GM18520 (cell line): Measurements from ENCODE around the gene IRX1.

Experiments
- ATAC-seq: cut with Tn5 transposase; IDR thresholded peaks from one replicate; pipeline ENCODE4 v1.9.1; 2021; ENCODE audit not compliant: unreplicated experiment

Gene IRX1

DNA sequence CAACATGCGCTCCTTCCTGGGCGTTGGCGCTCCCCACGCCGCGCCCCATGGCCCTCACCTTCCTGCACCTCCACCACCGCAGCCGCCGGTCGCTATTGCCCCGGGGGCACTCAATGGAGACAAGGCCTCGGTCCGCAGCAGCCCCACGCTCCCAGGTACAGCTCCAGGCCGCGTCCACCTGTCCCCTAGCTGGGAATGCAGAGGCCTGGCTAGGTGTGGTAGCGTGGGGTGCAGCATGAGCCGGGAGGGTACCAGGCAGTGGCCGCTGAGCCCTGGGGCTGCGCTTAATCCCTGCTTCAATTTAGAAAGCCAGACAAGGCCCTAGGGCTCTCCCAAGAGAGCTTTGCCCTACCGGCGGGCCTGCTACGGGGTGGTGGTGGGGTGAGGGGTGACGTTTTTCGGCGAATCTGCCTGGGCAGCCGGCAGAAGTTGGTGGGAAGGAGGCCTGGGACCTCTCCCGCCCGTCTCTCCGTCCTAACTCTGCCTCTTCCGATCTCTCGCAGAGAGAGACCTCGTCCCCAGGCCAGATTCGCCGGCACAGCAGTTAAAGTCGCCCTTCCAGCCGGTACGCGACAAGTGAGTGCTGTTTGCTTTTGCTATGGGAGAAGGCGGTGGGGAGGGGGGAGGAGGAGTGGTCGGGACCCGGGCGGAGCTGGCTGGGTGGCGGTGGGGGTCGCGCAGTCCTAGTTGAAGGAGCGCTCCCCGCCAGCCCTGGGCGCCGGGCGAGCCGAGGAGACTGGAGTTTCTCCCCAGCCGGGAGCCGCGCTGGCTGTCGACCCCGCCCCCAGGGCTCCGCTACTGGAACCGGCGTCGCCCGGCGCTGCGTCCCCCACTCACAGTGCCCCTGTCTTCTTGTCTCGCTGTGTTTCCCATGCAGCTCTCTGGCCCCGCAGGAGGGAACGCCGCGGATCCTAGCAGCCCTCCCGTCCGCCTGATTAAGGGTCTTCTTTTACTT, 4.8 kb downstream of the IRX1 start:
- ATAC-seq: no peak

DNA sequence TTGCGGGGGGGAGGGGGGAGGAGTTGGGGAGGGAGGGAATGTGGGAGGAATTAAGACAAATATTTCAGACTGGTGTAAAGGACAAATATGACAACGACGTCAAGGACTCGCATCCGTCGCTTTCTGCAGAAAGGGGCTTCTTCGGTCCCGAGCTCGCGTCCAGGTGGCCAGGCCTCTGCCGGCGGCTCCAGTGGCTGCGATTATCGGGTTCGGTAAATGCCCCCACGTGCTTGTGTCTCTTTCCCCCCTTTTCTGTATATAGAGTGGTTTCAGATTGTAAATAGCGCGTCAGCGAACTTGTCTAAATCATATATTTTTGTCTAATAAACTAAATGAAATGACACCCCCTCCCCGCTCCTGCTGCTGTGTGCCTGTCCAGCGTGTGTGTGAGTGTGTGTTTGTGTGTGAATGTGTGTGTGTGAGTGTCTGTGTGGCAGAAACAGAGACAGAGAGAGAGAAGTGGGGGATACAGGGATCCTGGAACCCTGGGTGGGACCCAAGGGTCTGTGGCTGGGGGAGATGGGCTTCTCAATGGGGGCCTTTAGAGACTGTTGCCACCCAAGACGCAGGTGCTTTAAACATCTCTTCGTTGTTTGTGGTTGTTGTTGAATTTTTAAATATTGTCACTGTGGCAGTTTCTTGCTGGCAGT, 5.6 kb downstream of the IRX1 start:
- no peak for ATAC-seq

- no peak for ATAC-seq
Observed at GRCh38 chr5:3601911-3602782, 6.5 kb downstream of the IRX1 start.

DNA sequence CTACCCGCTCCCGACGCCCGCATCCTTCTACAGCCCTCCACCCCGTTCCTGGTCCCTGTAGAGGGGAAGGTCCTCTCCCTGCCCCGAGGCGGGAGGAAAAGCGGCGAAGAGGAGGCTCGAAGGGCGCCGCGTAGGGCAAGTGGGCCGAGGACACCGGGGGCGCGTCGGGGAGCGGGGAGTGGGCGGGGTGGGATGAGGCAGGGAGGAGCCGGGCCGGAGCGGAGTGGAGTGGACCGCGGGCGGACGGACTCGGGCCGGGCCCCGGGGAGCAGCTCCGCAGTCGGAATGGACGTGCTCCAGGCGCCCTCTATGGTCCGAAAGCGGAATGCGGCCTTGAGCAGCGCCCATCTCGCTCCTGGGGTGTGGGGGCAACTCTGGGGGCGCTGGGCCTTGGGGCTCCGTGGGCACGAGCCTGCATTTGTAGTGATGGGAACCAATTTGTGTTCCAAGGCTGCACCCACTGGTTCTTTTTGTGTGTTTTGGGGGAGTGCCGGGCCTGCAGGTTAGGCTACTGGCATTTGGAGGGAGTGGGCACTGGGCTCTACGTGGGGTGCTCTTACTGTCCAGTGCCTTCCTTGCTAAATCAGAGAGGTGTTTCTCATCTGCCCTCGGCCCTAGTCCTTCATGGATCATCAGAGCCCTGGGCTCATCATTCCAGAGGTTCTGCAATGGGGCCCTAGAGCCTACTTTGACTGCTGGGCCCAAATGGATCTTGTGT, 7.3 kb downstream of the IRX1 start:
- ATAC-seq: no peak

DNA sequence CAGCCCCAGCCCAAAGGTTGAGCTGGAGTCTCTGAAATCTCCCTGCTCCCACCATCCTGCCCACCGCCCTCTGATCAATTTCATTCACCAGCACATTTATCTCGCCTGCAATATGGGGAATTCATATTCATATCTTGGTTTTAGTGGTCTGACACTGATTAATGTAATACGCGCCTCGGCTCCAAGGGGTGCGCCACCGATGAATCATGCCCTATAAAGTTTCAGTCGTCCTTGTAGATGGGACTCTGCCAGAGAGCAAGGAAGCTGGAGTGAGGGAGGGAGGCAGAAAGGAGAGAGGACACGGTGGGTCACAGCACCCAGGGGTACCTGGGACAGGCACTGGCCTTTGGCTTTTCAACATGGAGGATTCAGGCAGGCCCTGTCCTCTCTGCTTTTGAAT, 8.9 kb downstream of the IRX1 start:
- ATAC-seq: no peak

DNA sequence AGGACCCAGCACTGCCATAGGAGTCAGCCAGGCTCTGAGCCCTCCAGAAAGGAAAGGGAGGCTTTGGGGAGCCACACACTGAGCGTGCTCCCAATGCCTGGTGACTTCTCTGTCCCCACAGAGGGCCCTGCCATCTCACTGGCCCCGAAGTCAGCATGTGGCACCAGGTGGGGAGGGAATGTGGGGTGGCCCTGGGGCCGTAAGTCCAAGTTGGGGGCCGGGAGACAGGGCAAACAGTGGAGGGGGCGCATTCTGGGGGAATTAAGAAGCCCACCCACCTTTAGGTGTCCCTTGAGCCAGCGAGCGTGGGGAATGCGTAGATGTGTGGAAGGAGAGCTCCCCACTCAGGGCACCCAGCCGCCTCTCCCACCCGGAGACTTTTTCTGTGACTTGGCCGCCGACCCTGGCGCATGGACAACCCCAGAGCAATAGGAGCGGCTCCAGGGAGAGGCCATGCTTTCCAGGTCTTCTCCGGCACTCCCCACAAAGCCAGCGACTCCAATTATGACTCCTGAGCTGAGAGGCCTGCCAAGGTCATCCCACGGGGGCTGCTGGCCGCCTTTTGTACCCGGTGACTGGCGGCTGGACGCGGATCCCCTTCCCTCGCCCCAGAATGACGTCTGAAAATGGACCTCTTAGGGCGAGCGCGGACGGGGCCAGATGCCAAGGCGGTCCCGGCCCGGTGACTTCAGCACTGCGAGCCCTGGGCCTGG, 9.8 kb downstream of the IRX1 start:
- ATAC-seq: no peak

DNA sequence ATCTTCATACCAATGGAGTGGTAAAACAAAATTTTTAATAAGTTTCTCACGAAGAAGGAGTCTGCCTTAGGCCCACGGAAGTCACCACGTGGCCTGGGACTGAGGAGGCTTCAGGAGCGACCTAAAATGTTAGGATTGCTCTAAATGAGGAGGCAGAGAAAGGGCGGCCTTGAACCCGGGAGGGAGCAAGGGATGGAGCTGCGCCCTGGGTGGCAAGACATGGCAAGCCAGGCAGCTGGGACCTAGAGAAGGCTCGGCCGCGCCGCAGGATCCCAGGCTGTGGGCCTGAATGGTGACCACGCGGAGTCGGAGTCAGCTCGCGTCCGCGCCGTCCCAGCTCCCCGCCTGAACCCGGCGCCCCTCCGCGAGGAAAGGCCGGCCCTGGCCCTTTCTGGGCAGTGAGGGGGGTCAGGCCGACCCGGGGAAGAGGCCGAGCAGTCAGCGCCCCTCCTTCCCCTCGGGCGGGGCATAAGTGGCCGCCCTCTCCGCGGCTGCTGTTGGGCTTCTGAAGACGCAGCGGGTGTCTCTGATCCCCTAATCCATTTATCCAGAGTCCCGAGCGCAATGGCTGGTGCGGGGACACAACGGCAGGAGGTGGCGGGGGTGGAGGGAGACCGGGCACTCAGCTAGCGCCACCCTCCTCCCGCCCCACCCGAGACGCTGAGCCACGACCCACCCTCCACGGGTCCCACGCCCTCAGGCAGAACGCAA, 10.6 kb downstream of the IRX1 start:
- no peak for ATAC-seq

DNA sequence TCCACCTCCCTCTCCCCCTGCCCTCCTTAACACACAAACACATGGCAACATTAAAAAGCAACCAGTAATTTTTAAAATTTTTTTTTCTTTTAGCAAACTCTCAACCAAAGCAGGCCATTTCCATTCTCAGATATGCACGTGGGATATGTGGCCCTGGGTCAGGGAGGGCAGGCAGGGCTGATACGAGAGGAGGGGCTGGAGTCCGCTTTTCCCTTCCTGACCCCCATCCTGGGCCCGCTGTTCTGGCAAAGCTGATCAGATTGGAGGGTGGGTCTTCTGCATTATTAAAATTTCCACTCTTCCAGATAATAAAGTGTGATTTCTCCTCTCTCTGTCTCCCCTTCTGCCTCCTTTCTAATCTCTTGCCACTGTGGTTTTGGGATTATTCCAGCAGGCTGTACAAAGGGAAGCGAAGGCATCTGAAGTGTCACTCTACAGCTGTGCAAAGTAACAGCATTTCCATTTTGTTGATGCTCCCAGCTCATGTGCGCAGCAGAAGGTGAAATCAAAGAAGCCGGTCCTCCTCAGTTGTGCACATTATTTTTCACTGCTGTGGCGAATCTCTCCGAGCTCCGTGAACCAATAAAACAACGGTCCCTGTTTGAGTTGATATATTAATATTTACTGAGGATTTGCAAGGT, 12.0 kb downstream of the IRX1 start:
- no peak for ATAC-seq

DNA sequence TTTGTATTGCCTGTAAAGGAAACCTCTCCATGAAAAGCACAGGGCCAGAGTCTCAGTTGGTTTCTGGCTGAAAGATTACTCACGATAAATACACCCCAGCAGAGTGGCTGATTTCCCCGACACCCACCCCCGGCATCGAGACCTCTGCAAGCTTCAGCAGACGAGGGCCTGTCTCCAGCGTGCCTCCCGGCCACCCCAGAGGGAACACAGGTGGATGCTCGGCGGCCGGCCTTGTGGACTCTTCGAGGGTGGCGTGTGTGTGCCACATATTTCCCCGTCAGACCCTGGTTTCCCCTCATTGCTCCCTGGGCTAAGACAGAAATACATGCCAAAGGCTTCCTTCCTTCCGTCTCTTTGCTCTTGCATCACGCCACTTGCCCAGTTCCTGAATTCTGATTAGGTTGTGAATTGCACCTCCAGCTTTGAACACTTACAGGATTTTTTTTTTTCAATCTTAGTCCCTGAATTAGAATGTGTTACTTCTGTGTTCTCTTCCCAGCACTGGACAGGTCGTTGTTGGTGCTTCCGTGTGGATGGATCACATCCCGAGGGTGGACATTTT, 13.6 kb downstream of the IRX1 start:
- ATAC-seq: no peak

DNA sequence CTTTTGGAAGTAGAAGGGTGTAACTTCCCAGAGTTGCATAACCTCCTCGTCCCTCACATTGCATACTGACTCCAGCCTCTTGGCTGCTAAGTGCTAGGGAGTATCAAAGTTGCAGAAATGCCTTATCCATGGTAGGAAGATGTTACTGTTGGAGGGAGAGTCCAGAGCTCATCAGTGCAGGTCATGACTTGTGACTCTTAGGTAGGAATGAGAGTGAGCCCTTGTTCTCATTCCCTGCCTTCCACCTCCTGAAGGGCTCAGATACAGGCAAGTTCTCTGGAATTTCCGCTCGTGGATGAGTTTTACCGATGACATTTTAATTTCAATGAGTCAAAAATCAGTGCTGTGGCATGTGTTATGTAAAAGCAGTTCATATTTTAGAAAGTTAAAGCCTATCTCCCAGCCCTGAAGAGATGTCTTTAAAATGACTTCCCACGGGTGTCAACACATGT, 17.0 kb downstream of the IRX1 start:
- ATAC-seq: no peak

GRCh38 chr5:3613726-3614125, 18.1 kb downstream of the IRX1 start:
- ATAC-seq: no peak

GRCh38 chr5:3615217-3615616, 19.6 kb downstream of the IRX1 start:
- ATAC-seq: no peak

DNA sequence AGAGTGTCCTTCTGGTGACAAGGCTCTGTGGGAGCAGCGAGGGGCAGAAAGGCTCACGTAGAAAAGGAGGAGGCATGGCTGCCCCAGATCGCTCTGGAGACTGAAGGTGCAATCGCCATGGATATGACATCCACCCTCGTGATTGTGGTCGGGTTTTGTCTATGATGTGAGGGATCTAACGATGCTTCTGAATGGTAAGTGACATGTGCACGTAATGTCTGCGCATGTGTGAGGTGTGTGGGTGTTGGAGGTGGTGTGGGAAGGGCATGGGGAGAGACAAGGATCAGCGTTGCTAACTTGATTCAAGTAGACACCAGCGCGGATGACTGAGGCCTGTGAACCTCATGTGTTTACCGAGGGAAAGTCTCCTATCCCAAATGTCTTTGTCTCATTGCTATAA, 20.2 kb downstream of the IRX1 start:
- no peak for ATAC-seq

DNA sequence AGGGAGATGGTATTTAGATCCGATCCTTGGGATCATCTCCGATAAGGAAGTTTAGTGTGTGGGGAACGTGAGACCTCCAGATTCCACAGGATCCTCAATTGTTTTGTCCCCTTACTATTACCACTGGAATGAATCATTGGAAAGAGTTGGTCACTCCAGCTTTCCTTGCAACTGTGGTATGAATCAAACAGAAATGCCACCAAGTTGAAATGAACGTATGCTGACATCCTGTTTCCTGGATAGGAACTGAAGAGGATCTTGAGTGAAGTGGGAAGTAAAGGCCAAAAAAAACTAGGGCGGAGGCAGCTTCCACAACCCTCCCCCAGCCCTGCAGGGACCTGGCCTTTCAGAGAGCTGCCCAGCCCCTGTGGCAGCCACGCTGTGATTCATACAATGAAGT, 23.9 kb downstream of the IRX1 start:
- no peak for ATAC-seq

GRCh38 chr5:3622961-3623360, 27.3 kb downstream of the IRX1 start:
- ATAC-seq: no peak

- no peak for ATAC-seq
Observed at GRCh38 chr5:3625626-3626025, 30.0 kb downstream of the IRX1 start.

- no peak for ATAC-seq
Observed at GRCh38 chr5:3634061-3634460, 38.4 kb downstream of the IRX1 start.

DNA sequence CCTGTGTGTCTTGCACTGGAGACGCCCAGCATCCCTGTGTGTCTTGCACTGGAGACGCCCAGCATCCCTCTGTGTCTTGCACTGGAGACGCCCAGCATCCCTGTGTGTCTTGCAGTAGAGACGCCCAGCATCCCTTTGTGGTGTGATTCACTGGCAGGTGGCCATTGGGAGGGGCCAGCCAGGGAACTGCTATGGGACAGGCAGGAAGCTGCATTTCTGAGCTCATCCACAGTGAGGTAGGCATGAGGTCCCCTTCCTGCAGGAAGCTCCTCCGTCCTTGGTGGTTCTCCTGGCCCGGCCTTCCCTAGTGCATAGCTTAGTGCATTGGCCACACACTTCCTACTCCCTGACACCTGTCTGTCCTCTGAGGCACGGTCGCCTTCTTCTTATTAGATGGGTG, 43.5 kb downstream of the IRX1 start:
- no peak for ATAC-seq

GRCh38 chr5:3642231-3642630, 46.6 kb downstream of the IRX1 start:
- no peak for ATAC-seq
